Parathyroid adenoma (tissue), 2 donors: ENCODE measurements around the gene STX16.

Experiments
- H2AFZ ChIP-seq: fragments of 300-600 bp; sonication (generic); one replicate; pipeline ENCODE4 v1.7.0; 2017; ENCODE audit warnings: antibody characterized with exemption, mild to moderate bottlenecking
- H3K27ac ChIP-seq: fragments of 300-600 bp; sonication (generic); one replicate; pipeline ENCODE4 v1.7.0; 2017
- H3K27me3 ChIP-seq: fragments of 300-600 bp; sonication (generic); one replicate; pipeline ENCODE4 v1.7.0; 2017; ENCODE audit warnings: low read length; ENCODE audit not compliant: control insufficient read depth, insufficient read depth
- H3K36me3 ChIP-seq: fragments of 300-600 bp; sonication (generic); one replicate; pipeline ENCODE4 v1.7.0; 2017; ENCODE audit warnings: low read length; ENCODE audit not compliant: control insufficient read depth, insufficient read depth
- H3K4me1 ChIP-seq: fragments of 300-600 bp; sonication (generic); one replicate; pipeline ENCODE4 v1.7.0; 2017; ENCODE audit warnings: control low read depth
- H3K4me2 ChIP-seq: fragments of 300-600 bp; sonication (generic); one replicate; pipeline ENCODE4 v1.7.0; 2017; ENCODE audit warnings: low read length
- H3K4me3 ChIP-seq: fragments of 300-600 bp; sonication (generic); one replicate; pipeline ENCODE4 v1.7.0; 2017; ENCODE audit warnings: low read depth, low read length
- H3K79me2 ChIP-seq: fragments of 300-600 bp; sonication (generic); one replicate; pipeline ENCODE4 v1.7.0; 2017; ENCODE audit warnings: control low read depth
- H3K9ac ChIP-seq: fragments of 300-600 bp; sonication (generic); one replicate; pipeline ENCODE4 v1.7.0; 2017; ENCODE audit warnings: mild to moderate bottlenecking
- H3K9me3 ChIP-seq: fragments of 300-600 bp; sonication (generic); one replicate; pipeline ENCODE4 v1.7.0; 2017; ENCODE audit warnings: low read length; ENCODE audit not compliant: control insufficient read depth
- TF ChIP-seq, protein P1 (sequence below): fragments of 300-600 bp; sonication (generic); IDR thresholded peaks from one replicate; pipeline ENCODE4 v1.7.0; 2017; ENCODE audit warnings: antibody characterized with exemption, mild to moderate bottlenecking
- donor health status: primary hyperparathyroidism.

Gene STX16

DNA sequence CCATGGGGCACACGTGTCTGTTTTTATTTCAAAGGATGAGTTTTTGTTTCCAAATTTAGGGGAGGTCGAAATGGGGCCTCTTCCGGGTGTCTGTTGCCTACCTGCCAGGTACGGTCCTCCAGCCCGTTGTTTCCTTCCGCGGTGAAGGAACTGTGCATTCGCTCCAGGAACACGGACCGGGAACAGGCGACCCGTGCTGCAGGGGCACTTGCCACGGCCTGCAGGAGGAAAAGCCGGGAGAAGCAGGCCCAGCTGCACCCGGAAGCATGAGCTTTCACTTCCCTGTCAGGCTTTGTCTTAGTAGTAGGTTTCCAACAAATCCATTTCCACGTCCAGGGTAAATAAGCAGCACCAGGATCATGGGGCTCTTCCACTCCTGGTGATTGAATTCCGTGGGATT lies 24.6 kb downstream of the STX16 start:
- Histone ChIP-seq H3K4me3 (no peak overlapping the region), H3K36me3 (no peaks in the 10 kb centered on the region), H3K4me2 (no peak overlapping the region), H3K9me3 (no peaks in the 10 kb centered on the region), H3K9ac (no peak overlapping the region), H3K79me2 (no peaks in the 10 kb centered on the region), H3K4me1 (peaks cover 4% of the 10 kb centered on the region), H2AFZ (no peak overlapping the region), H3K27ac (no peak overlapping the region), H3K27me3 (no peaks in the 10 kb centered on the region)
- TF ChIP-seq, protein P1, sequence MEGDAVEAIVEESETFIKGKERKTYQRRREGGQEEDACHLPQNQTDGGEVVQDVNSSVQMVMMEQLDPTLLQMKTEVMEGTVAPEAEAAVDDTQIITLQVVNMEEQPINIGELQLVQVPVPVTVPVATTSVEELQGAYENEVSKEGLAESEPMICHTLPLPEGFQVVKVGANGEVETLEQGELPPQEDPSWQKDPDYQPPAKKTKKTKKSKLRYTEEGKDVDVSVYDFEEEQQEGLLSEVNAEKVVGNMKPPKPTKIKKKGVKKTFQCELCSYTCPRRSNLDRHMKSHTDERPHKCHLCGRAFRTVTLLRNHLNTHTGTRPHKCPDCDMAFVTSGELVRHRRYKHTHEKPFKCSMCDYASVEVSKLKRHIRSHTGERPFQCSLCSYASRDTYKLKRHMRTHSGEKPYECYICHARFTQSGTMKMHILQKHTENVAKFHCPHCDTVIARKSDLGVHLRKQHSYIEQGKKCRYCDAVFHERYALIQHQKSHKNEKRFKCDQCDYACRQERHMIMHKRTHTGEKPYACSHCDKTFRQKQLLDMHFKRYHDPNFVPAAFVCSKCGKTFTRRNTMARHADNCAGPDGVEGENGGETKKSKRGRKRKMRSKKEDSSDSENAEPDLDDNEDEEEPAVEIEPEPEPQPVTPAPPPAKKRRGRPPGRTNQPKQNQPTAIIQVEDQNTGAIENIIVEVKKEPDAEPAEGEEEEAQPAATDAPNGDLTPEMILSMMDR = no peak

DNA sequence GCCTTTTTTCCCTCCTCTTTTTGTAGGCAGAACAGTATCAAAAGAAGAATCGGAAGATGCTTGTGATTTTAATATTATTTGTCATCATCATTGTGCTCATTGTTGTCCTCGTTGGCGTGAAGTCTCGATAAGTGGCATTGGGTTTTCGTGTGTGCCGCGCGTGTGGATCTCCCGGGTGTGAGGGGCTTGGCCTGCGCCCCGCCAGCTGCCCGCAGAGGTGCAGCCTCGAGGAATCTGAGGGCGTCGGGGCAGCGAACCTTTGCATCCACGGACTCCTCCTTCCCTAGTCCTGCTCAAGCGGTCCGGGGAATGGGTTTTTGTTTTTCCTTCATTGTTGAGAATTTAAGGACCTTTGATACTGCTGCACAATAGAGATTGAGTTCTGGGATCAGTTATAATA lies 25.1 kb downstream of the STX16 start:
- no peaks in the 10 kb centered on the region for H3K36me3 ChIP-seq
- no peak overlapping the region for H3K27ac ChIP-seq
- no peak overlapping the region for H2AFZ ChIP-seq
- no peak overlapping the region for H3K9ac ChIP-seq
- no peaks in the 10 kb centered on the region for H3K9me3 ChIP-seq
- H3K4me1 ChIP-seq = peaks cover 4% of the 10 kb centered on the region
- no peak overlapping the region for H3K4me3 ChIP-seq
- no peak overlapping the region for H3K4me2 ChIP-seq
- H3K79me2 ChIP-seq = no peaks in the 10 kb centered on the region
- H3K27me3 ChIP-seq = no peaks in the 10 kb centered on the region
- TF ChIP-seq, protein P1 = no peak

DNA sequence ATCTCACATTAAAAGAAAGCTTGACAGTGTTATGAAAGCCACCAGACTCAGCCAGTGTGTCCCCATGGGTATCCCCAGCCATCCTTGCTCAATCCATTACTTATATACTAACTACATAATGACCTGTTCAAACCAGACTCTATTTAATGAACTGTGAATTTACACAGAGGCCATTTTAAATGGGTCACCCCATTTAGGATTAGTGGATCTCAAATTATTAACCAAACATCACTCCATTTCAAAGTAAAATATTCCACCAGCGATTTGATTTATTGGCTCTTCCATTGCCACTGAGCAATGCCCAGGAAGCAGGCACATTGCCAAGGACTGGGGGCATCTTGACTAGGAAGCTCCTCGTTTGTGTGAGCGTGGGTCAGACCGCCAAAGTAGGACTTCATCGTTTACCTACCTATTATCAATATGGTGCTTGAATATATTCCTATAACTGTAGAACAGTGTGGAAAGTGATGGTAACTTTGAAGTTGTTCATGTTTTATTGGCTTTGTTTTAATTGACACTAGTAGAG lies 26.1 kb downstream of the STX16 start:
- Histone ChIP-seq H3K27me3 (no peaks in the 10 kb centered on the region), H3K27ac (no peak overlapping the region), H3K9ac (no peak overlapping the region), H3K4me2 (no peak overlapping the region), H2AFZ (no peak overlapping the region), H3K9me3 (no peaks in the 10 kb centered on the region), H3K4me1 (peaks cover 4% of the 10 kb centered on the region), H3K36me3 (no peaks in the 10 kb centered on the region), H3K4me3 (no peak overlapping the region), H3K79me2 (no peaks in the 10 kb centered on the region)
- TF ChIP-seq, protein P1 = no peak

DNA sequence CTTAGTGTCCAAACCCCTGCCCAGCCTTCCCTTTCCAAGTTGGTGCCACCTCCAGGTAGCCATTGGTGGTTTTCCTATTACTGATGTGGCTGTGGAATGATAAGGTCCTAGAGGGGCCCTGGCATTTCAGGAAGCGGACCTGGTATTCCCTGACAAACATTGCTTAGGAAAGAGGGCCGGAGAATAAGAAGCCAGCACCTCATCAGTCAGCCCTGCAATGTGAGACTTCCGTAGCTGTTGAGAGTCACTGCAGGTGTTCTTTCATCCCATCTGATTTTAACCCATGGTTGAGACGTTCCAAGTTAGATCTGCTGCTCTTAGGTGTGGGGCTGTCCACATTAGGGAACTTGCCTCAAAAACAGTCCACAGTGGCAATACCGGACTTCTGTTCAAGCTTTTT lies 26.7 kb downstream of the STX16 start:
- peaks cover 4% of the 10 kb centered on the region for H3K4me1 ChIP-seq
- no peak overlapping the region for H3K9ac ChIP-seq
- no peaks in the 10 kb centered on the region for H3K79me2 ChIP-seq
- no peak overlapping the region for H2AFZ ChIP-seq
- H3K9me3 ChIP-seq = no peaks in the 10 kb centered on the region
- H3K27me3 ChIP-seq = no peaks in the 10 kb centered on the region
- H3K4me2 ChIP-seq = no peak overlapping the region
- H3K4me3 ChIP-seq = no peak overlapping the region
- no peak overlapping the region for H3K27ac ChIP-seq
- TF ChIP-seq, protein P1 = no peak
- H3K36me3 ChIP-seq = no peaks in the 10 kb centered on the region

DNA sequence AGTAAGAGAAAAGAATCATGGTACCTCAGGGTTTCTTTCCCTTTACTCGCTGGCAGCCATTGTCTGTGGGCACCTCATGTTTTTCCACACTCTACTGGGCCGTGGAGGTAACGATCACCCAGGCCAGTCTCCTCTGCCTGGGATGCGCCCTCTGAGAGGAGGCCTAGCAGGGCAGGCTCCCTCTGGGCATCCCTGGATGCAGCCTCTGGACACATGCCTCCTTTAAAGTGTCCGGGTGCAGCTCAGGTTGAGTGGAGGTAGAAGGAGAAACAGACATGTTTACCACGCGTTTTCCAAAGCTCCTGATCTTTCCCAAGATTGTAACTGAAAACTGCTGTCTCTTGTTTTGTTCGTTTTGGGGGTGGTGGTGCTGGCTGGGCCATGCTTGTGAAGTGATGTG lies 27.7 kb downstream of the STX16 start:
- Histone ChIP-seq H3K4me1 (peaks cover 4% of the 10 kb centered on the region), H3K9me3 (no peaks in the 10 kb centered on the region), H3K27ac (no peak overlapping the region), H3K79me2 (no peaks in the 10 kb centered on the region), H3K9ac (no peak overlapping the region), H3K4me3 (no peak overlapping the region), H3K36me3 (no peaks in the 10 kb centered on the region), H3K4me2 (no peak overlapping the region), H3K27me3 (no peaks in the 10 kb centered on the region), H2AFZ (no peak overlapping the region)
- TF ChIP-seq, protein P1 = no peak
